Body of pancreas (tissue), 4 donors: ENCODE measurements around the gene CMBL. TPM values are rescaled to one million over a fixed set of nuclear protein-coding genes. Genes with fewer than 3 reads are reported as not detected.
A peak's percentile ranks its signal among the peaks of the same experiment; 100 is the strongest.
"Not testable (repeated sequence)": the region's sequence is repeated elsewhere in the genome, so short reads cannot be mapped to it uniquely, and the experiment has no call there.

Experiments
- ATAC-seq: fragments of 150-250 bp; one replicate; pipeline ENCODE4 v1.9.1; 2016
- DNase-seq, 4 donors: peaks; one replicate each; pipeline ENCODE4 v3.0.0-alpha.2; 2019
- H3K27ac ChIP-seq, 4 donors: fragments of 200-600 bp; sonication (generic); 1 replicate in 3 of 4; 2 replicates in 1 of 4; pipeline versions ENCODE4 v1.5.1 to v1.6.1; 2016 to 2019; ENCODE audit warnings: mild to moderate bottlenecking in 1 of 4, mixed read lengths in 1 of 4, moderate library complexity in 1 of 4
- H3K27me3 ChIP-seq, 2 donors: fragments of 200-600 bp; sonication (generic); one replicate each; pipeline ENCODE4 v1.6.0; 2016; ENCODE audit warnings: mild to moderate bottlenecking in 1 of 2
- H3K36me3 ChIP-seq, 2 donors: fragments of 200-600 bp; sonication (generic); replicated peaks in 1 of 2; 2 replicates each; pipeline ENCODE4 v1.5.1; 2016; ENCODE audit warnings: low read depth in 2 of 2; ENCODE audit not compliant: insufficient read depth in 1 of 2
- H3K4me1 ChIP-seq: fragments of 200-600 bp; sonication (generic); one replicate; pipeline ENCODE4 v1.6.0; 2016
- H3K4me3 ChIP-seq, 2 donors: fragments of 200-600 bp; sonication (generic); 1 replicate in 1 of 2; 2 replicates in 1 of 2; pipeline ENCODE4 v1.5.1; 2016 to 2019
- H3K9me3 ChIP-seq, 3 donors: fragments of 200-600 bp; sonication (generic); 1 replicate in 2 of 3; 2 replicates in 1 of 3; pipeline ENCODE4 v1.5.1; 2016
- CTCF ChIP-seq, 7 experiments: fragments of 450-650 bp in 4 of 7; fragments of 200-600 bp in 3 of 7; sonication (generic) in 3 of 7; IDR thresholded peaks; one replicate each; pipeline ENCODE4 v1.5.1; 2016 to 2019; ENCODE audit warnings: antibody characterized with exemption in 7 of 7
- POLR2A ChIP-seq, 3 donors: fragments of 450-650 bp; IDR thresholded peaks; one replicate each; pipeline ENCODE4 v1.6.1; 2016; ENCODE audit warnings: antibody characterized with exemption in 3 of 3, mild to moderate bottlenecking in 2 of 3
- WGBS, 2 donors: methylation state at CpG; one replicate each; pipeline ENCODE4 v1.1.5; 2017; 5-methylcytosine and 5-hydroxymethylcytosine counted together
- intact Hi-C: fragments of 100-400 bp; cut with DNase I; formaldehyde crosslinking; loops from one replicate; pipeline ENCODE4 v1.15.1; 2023
- total RNA-seq, 2 donors: library from RNA; depleted of rRNA; stranded (reverse); fragments of >200 nt; gene quantifications; one replicate each; pipeline ENCODE4 v1.1.0, GENCODE V29; 2016

Gene CMBL
- total RNA-seq, 2 donors from 2014 or later = 4.4 to 4.9 TPM

GRCh38 chr5:10248378-10249260, 59.1 kb downstream of the CMBL start:
- peak overlapping the region in 1 of 2 donors; percentile 64 for H3K4me3 ChIP-seq
- intact Hi-C loops = loop anchor here (10.0 kb wide), 1 partner anchor 704 kb away; the partner anchor contains the start of gene SEMA5A
- H3K4me1 ChIP-seq = peaks cover 30% of the 10 kb centered on the region
- ATAC-seq (no peak), DNase-seq (peak in 1 of 4 donors; percentile 18)
- no peaks in the 10 kb centered on the region for H3K27me3 ChIP-seq
- H3K9me3 ChIP-seq = no peaks in the 10 kb centered on the region
- H3K27ac ChIP-seq = peak overlapping the region in 3 of 4 donors; percentile 95 to 96 (median 95)
- H3K36me3 ChIP-seq = no peaks in the 10 kb centered on the region
- TF ChIP-seq CTCF (IDR thresholded peaks at IDR 0.05) = no peak
- WGBS, 2 donors = 57 to 62% methylated on average over 29 of the region's 29 CpGs

GRCh38 chr5:10247217-10247616, 60.5 kb downstream of the CMBL start:
- not testable (repeated sequence) for DNase-seq, H3K27me3 ChIP-seq, H3K27ac ChIP-seq, ATAC-seq, H3K4me3 ChIP-seq, H3K36me3 ChIP-seq, H3K9me3 ChIP-seq
- intact Hi-C loops = loop anchor here (10.0 kb wide), 1 partner anchor 702 kb away; the partner anchor contains the start of gene SEMA5A
- 82 to 85% methylated on average over 4 of the region's 4 CpGs for WGBS, 2 donors
- H3K4me1 ChIP-seq = peaks cover 21% of the 10 kb centered on the region

GRCh38 chr5:10246761-10247160, 60.9 kb downstream of the CMBL start:
- Histone ChIP-seq H3K27ac (no peak overlapping the region), H3K9me3 (no peaks in the 10 kb centered on the region), H3K27me3 (no peaks in the 10 kb centered on the region), H3K4me1 (peaks cover 16% of the 10 kb centered on the region), H3K36me3 (no peaks in the 10 kb centered on the region), H3K4me3 (no peak overlapping the region)
- DNase-seq (no peak), ATAC-seq (no peak)
- 76 to 77% methylated on average over 3 of the region's 3 CpGs for WGBS, 2 donors
- intact Hi-C loops = loop anchor here (10.0 kb wide), 1 partner anchor 702 kb away; the partner anchor contains the start of gene SEMA5A
- TF ChIP-seq CTCF (IDR thresholded peaks at IDR 0.05) = no peak
- no peak for TF ChIP-seq POLR2A (IDR thresholded peaks at IDR 0.05)

GRCh38 chr5:10244342-10244944, 63.3 kb downstream of the CMBL start:
- ATAC-seq = no peak
- intact Hi-C loops = loop anchor here (10.0 kb wide), 1 partner anchor 700 kb away; the partner anchor contains the start of gene SEMA5A
- WGBS, 2 donors = 95 to 97% methylated on average over 10 of the region's 10 CpGs

More at GRCh38 chr5:10244342-10244944, 63.3 kb downstream of the CMBL start:
- no peaks in the 10 kb centered on the region for H3K9me3 ChIP-seq
- no peak for DNase-seq
- H3K4me3 ChIP-seq = no peak overlapping the region
- peaks cover 9% of the 10 kb centered on the region for H3K4me1 ChIP-seq
- TF ChIP-seq POLR2A (IDR thresholded peaks at IDR 0.05) = no peak
- TF ChIP-seq CTCF (IDR thresholded peaks at IDR 0.05) = no peak
- H3K27ac ChIP-seq = no peak overlapping the region
- no peaks in the 10 kb centered on the region for H3K27me3 ChIP-seq
- no peaks in the 10 kb centered on the region for H3K36me3 ChIP-seq
